Measurements from ENCODE around the gene PI4K2A. TPM values are rescaled to one million over a fixed set of nuclear protein-coding genes. Genes with fewer than 3 reads are reported as not detected.

The PI4K2A gene
- total and polyA plus RNA-seq, 2 donors (not counting 1 experiment from before 2014, with no cell fraction given) = 7.9 to 17.7 TPM

GRCh38 chr10:97676770-97677581 is 36.5 kb downstream of the PI4K2A start:
- POLR2A ChIA-PET = interaction anchor here (0.5 kb wide), 1 partner anchor 26 kb away, joined by 3 read pairs; no protein-coding TSS in a partner anchor
- no peaks in the 10 kb centered on the region for H3K27me3 Mint-ChIP-seq
- Histone ChIP-seq H3K4me1 (ENCODE audit: control insufficient read depth in 2 of 2, insufficient read depth in 2 of 2, low read length in 2 of 2) (peaks cover 9 to 12% of the 10 kb centered on the region in 2 donors), H3K79me2 (ENCODE audit: control insufficient read depth, insufficient read depth, low read length) (no peaks in the 10 kb centered on the region), H3K9me3 (ENCODE audit: control extremely low read depth in 1 of 3, control insufficient read depth in 2 of 3, insufficient read depth in 1 of 3, low read length in 2 of 3) (no peaks in the 10 kb centered on the region), H3K36me3 (replicated peaks in 1 of 2; ENCODE audit: control extremely low read depth in 1 of 2, control insufficient read depth in 1 of 2, extremely low read depth in 1 of 2, insufficient read depth in 2 of 2, low read length in 1 of 2) (peaks cover 0 to 27% of the 10 kb centered on the region in 2 experiments), H3K4me2 (replicated peaks; ENCODE audit: low read depth, low read length, poor library complexity, severe bottlenecking) (peak overlapping the region; percentile 26), H4K20me1 (ENCODE audit: control insufficient read depth, insufficient read depth, low read length, poor library complexity, severe bottlenecking) (no peaks in the 10 kb centered on the region), H3K27me3 (replicated peaks in 1 of 4; ENCODE audit: control extremely low read depth in 1 of 4, control insufficient read depth in 3 of 4, insufficient read depth in 4 of 4, low read length in 3 of 4) (no peaks in the 10 kb centered on the region), H3K9ac (ENCODE audit: low read length) (no peak overlapping the region), H3K4me3 (ENCODE audit: control extremely low read depth in 1 of 5, extremely low read depth in 1 of 5, insufficient read depth in 1 of 5, low read depth in 2 of 5, low read length in 4 of 5) (no peak overlapping the region), H2AFZ (ENCODE audit: insufficient read depth, low read depth, low read length, poor library complexity, severe bottlenecking) (no peak overlapping the region), H3K27ac (ENCODE audit: low read length in 2 of 2) (peak overlapping the region; percentile 35 to 51)
- WGBS (ENCODE audit: insufficient coverage) = 100% methylated on average over 1 of the region's 2 CpGs
- TF ChIP-seq CTCF (IDR thresholded peaks at IDR 0.05) = peak; percentile 94
- TF ChIP-seq EZH2 (IDR thresholded peaks at IDR 0.05; ENCODE audit: borderline replicate concordance, insufficient read depth, low read depth, low read length, poor library complexity, severe bottlenecking) = no peak
- CTCF ChIA-PET = interaction anchor here (0.7 to 12.0 kb wide), 20 partner anchors 9 to 365 kb away, joined by 3 to 267 read pairs (median 4); partner anchors contain the start of genes ANKRD2, AVPI1, MARVELD1 and ZFYVE27
- no peaks in the 10 kb centered on the region for H3K9me3 Mint-ChIP-seq (ENCODE audit: insufficient read depth)
- peak overlapping the region; percentile 27 for H3K4me3 Mint-ChIP-seq
- peaks cover 13% of the 10 kb centered on the region for H3K4me1 Mint-ChIP-seq
- peak; percentile 77 for DNase-seq
- peak; percentile 92 for ATAC-seq (ENCODE audit: low read depth)
- intact Hi-C loops (cut with micrococcal nuclease) = loop anchor here (1.0 to 2.0 kb wide), 3 partner anchors 10 to 36 kb away; partner anchors contain the start of genes AVPI1 and PI4K2A
- H3K27ac Mint-ChIP-seq = peak overlapping the region; percentile 67

- Histone ChIP-seq H3K36me3 (replicated peaks in 1 of 2; ENCODE audit: control extremely low read depth in 1 of 2, control insufficient read depth in 1 of 2, extremely low read depth in 1 of 2, insufficient read depth in 2 of 2, low read length in 1 of 2) (peaks cover 0 to 12% of the 10 kb centered on the region in 2 experiments), H3K27me3 (replicated peaks in 1 of 4; ENCODE audit: control extremely low read depth in 1 of 4, control insufficient read depth in 3 of 4, insufficient read depth in 4 of 4, low read length in 3 of 4) (no peaks in the 10 kb centered on the region), H3K4me3 (ENCODE audit: control extremely low read depth in 1 of 5, extremely low read depth in 1 of 5, insufficient read depth in 1 of 5, low read depth in 2 of 5, low read length in 4 of 5) (no peak overlapping the region), H3K4me2 (replicated peaks; ENCODE audit: low read depth, low read length, poor library complexity, severe bottlenecking) (no peak overlapping the region), H3K4me1 (ENCODE audit: control insufficient read depth in 2 of 2, insufficient read depth in 2 of 2, low read length in 2 of 2) (peaks cover 9 to 12% of the 10 kb centered on the region in 2 donors), H2AFZ (ENCODE audit: insufficient read depth, low read depth, low read length, poor library complexity, severe bottlenecking) (no peak overlapping the region), H3K9ac (ENCODE audit: low read length) (no peak overlapping the region), H4K20me1 (ENCODE audit: control insufficient read depth, insufficient read depth, low read length, poor library complexity, severe bottlenecking) (no peaks in the 10 kb centered on the region), H3K9me3 (ENCODE audit: control extremely low read depth in 1 of 3, control insufficient read depth in 2 of 3, insufficient read depth in 1 of 3, low read length in 2 of 3) (no peaks in the 10 kb centered on the region), H3K27ac (ENCODE audit: low read length in 2 of 2) (no peak overlapping the region), H3K79me2 (ENCODE audit: control insufficient read depth, insufficient read depth, low read length) (no peaks in the 10 kb centered on the region)
- no peak for ATAC-seq (ENCODE audit: low read depth)
- H3K4me3 Mint-ChIP-seq = no peak overlapping the region
- no peak for DNase-seq
- 96% methylated on average over 16 of the region's 16 CpGs for WGBS (ENCODE audit: insufficient coverage)
- H3K27me3 Mint-ChIP-seq = no peaks in the 10 kb centered on the region
- H3K27ac Mint-ChIP-seq = no peak overlapping the region
- intact Hi-C loops (cut with micrococcal nuclease) = no loop called here
- TF ChIP-seq CTCF (IDR thresholded peaks at IDR 0.05) (no peak), EZH2 (IDR thresholded peaks at IDR 0.05; ENCODE audit: borderline replicate concordance, insufficient read depth, low read depth, low read length, poor library complexity, severe bottlenecking) (no peak)
- ChIA-PET CTCF (interaction anchor here (1.3 to 12.0 kb wide), 3 partner anchors 25 to 54 kb away, joined by 3 to 267 read pairs (median 30); partner anchors contain the start of gene ZFYVE27), POLR2A (interaction anchor here (0.6 kb wide), 1 partner anchor 50 kb away, joined by 5 read pairs; no protein-coding TSS in a partner anchor)
- no peaks in the 10 kb centered on the region for H3K9me3 Mint-ChIP-seq (ENCODE audit: insufficient read depth)
- peaks cover 13% of the 10 kb centered on the region for H3K4me1 Mint-ChIP-seq
These were observed 39.1 kb downstream of the PI4K2A start for GRCh38 chr10:97679594-97679993.

All from B cell (primary cell).